ENCODE data around the gene TNS3. TPM values are rescaled to one million over a fixed set of nuclear protein-coding genes. Genes with fewer than 3 reads are reported as not detected.

Gene TNS3
- total and polyA plus RNA-seq, 2 of the 13 experiments (the other 11 are each of a cell fraction or from before 2014, with no cell fraction given) = 52.9 to 55.7 TPM

DNA sequence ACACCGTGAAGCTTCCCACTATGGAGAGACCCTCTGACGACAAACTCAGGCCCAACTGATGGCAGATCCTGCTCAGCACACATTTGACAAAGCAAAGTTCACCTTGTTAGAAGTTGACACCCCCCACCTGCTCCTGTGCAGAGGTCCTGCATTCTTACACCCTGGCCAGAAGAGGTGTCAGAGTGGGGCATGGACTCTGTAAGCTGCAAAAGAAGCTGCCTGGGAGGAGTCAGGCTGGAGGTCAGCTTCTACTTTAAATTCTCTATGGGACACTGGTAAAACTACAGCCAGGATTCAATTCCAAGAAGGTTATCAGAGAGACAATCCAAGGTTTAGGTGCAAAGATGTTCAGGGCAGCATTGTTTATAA, 20.0 kb upstream of the TNS3 start (continued):
- TF ChIP-seq, protein P1, sequence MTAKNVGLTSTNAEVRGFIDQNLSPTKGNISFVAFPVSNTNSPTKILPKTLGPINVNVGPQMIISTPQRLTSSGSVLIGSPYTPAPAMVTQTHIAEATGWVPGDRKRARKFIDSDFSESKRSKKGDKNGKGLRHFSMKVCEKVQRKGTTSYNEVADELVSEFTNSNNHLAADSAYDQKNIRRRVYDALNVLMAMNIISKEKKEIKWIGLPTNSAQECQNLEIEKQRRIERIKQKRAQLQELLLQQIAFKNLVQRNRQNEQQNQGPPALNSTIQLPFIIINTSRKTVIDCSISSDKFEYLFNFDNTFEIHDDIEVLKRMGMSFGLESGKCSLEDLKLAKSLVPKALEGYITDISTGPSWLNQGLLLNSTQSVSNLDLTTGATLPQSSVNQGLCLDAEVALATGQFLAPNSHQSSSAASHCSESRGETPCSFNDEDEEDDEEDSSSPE (CRISPR knock-in tag; IDR thresholded peaks at IDR 0.05) = 0 out of 2 replicates have a peak, but pooled peaks have one; percentile 27
- TF ChIP-seq MED1 (CRISPR knock-in tag; IDR thresholded peaks at IDR 0.05) = peak; percentile 26
- TF ChIP-seq SP4 (CRISPR knock-in tag; IDR thresholded peaks at IDR 0.05) = peak; percentile 34; the same call in 1 of the 2 replicates
- TF ChIP-seq ZFY (CRISPR knock-in tag; IDR thresholded peaks at IDR 0.05) = peak; percentile 38; the same call in 1 of the 2 replicates
- no peak for TF ChIP-seq ZBTB4 (CRISPR knock-in tag; IDR thresholded peaks at IDR 0.05; ENCODE audit: borderline replicate concordance)
- no peak for TF ChIP-seq ZFP90 (CRISPR knock-in tag; IDR thresholded peaks at IDR 0.05; ENCODE audit: borderline replicate concordance)
- TF ChIP-seq ZSCAN12 (CRISPR knock-in tag; IDR thresholded peaks at IDR 0.05) = no peak
- TF ChIP-seq ZNF703 (CRISPR knock-in tag; IDR thresholded peaks at IDR 0.05; ENCODE audit: borderline replicate concordance) = no peak
- TF ChIP-seq, protein P2, sequence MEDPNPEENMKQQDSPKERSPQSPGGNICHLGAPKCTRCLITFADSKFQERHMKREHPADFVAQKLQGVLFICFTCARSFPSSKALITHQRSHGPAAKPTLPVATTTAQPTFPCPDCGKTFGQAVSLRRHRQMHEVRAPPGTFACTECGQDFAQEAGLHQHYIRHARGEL (CRISPR knock-in tag; IDR thresholded peaks at IDR 0.05) = no peak
- TF ChIP-seq ZNF724P (CRISPR knock-in tag; IDR thresholded peaks at IDR 0.05; ENCODE audit: borderline replicate concordance) = no peak
- TF ChIP-seq HNF4G (IDR thresholded peaks at IDR 0.05; ENCODE audit: borderline replicate concordance, low read depth, low read length) = peak; percentile 60; the same call in 1 of the 2 replicates
- TF ChIP-seq HNF4G (CRISPR knock-in tag; IDR thresholded peaks at IDR 0.05; ENCODE audit: borderline replicate concordance, low read depth) = no peak
- peak; percentile 24; the same call in 1 of the 2 replicates for TF ChIP-seq ZNF598 (CRISPR knock-in tag; IDR thresholded peaks at IDR 0.05; ENCODE audit: borderline replicate concordance)
- TF ChIP-seq ZMYM3 (CRISPR knock-in tag; IDR thresholded peaks at IDR 0.05) = peak; percentile 35; the same call in 1 of the 2 replicates
- TF ChIP-seq MXD3 (CRISPR knock-in tag; IDR thresholded peaks at IDR 0.05) = no peak
- no peak for TF ChIP-seq ZNF670 (CRISPR knock-in tag; IDR thresholded peaks at IDR 0.05; ENCODE audit: borderline replicate concordance)
- TF ChIP-seq MEIS2 (CRISPR knock-in tag; IDR thresholded peaks at IDR 0.05) = 0 out of 2 replicates have a peak, but pooled peaks have one; percentile 37
- TF ChIP-seq MEF2D (CRISPR knock-in tag; IDR thresholded peaks at IDR 0.05) = no peak
- peak in 1 of 2 experiments; percentile 36; a peak in 1 of 4 replicates for TF ChIP-seq EP300 (IDR thresholded peaks at IDR 0.05; ENCODE audit: low read depth in 2 of 2, low read length in 2 of 2)
- no peak for TF ChIP-seq EP300 (CRISPR knock-in tag; IDR thresholded peaks at IDR 0.05; ENCODE audit: borderline replicate concordance)
- TF ChIP-seq, protein P3, sequence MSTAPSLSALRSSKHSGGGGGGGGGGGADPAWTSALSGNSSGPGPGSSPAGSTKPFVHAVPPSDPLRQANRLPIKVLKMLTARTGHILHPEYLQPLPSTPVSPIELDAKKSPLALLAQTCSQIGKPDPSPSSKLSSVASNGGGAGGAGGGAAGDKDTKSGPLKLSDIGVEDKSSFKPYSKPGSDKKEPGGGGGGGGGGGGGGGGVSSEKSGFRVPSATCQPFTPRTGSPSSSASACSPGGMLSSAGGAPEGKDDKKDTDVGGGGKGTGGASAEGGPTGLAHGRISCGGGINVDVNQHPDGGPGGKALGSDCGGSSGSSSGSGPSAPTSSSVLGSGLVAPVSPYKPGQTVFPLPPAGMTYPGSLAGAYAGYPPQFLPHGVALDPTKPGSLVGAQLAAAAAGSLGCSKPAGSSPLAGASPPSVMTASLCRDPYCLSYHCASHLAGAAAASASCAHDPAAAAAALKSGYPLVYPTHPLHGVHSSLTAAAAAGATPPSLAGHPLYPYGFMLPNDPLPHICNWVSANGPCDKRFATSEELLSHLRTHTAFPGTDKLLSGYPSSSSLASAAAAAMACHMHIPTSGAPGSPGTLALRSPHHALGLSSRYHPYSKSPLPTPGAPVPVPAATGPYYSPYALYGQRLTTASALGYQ (CRISPR knock-in tag; IDR thresholded peaks at IDR 0.05) = no peak
- 0 out of 2 replicates have a peak, but pooled peaks have one; percentile 17 for TF ChIP-seq BORCS8-MEF2B (CRISPR knock-in tag; IDR thresholded peaks at IDR 0.05)
- TF ChIP-seq ZNF260 (CRISPR knock-in tag; IDR thresholded peaks at IDR 0.05; ENCODE audit: borderline replicate concordance, low read depth) = no peak
- 0 out of 2 replicates have a peak, but pooled peaks have one; percentile 4 for TF ChIP-seq ZBTB38 (CRISPR knock-in tag; IDR thresholded peaks at IDR 0.05)

Measured in HepG2 (cell line).